Measurements from ENCODE around the gene VASN. TPM values are rescaled to one million over a fixed set of nuclear protein-coding genes. Genes with fewer than 3 reads are reported as not detected.

Gene VASN
- total RNA-seq, 1 donor from 2014 or later = 4.3 TPM

DNA sequence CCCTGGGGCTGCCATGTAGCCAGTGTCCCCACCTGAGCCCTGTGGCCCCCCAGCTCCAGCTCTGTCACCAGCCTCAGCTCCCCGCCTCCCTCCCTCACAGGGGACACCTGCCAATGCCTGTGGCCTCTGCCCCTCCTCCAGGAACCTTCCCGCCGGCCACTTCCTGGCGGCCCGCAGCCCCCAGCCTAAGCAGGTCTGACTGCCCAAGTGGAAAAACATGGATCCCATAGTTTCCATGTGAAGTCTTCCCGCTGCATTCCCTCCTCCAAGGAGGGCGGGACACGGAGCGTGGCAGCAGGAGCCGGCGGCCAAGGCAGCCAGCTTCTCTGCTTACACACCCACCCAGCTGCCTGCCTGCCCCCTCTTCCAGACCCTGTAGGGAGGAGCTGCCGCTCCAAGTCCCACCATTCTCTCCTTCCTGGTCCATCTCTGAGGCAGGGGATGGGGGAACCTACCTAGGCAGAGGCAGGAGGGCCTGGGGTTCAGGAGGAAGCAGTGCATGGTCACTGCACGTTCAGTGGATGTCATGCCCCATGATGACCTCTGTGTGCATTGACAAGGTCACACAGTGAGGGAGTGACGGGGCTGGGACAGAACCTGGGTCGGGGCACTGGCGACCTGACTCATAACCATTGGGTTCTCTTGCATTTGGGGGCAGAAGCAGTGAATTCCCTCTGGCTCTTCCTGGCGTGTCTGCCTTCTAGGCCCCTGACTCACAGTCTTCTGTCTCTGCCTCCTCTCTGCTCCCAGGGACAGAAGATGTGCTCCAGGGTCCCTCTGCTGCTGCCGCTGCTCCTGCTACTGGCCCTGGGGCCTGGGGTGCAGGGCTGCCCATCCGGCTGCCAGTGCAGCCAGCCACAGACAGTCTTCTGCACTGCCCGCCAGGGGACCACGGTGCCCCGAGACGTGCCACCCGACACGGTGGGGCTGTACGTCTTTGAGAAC lies 8.7 kb downstream of the VASN start:
- no peak for ATAC-seq
- intact Hi-C loops (cut with micrococcal nuclease) = no loop called here
- DNase-seq = peak; percentile 36

DNA sequence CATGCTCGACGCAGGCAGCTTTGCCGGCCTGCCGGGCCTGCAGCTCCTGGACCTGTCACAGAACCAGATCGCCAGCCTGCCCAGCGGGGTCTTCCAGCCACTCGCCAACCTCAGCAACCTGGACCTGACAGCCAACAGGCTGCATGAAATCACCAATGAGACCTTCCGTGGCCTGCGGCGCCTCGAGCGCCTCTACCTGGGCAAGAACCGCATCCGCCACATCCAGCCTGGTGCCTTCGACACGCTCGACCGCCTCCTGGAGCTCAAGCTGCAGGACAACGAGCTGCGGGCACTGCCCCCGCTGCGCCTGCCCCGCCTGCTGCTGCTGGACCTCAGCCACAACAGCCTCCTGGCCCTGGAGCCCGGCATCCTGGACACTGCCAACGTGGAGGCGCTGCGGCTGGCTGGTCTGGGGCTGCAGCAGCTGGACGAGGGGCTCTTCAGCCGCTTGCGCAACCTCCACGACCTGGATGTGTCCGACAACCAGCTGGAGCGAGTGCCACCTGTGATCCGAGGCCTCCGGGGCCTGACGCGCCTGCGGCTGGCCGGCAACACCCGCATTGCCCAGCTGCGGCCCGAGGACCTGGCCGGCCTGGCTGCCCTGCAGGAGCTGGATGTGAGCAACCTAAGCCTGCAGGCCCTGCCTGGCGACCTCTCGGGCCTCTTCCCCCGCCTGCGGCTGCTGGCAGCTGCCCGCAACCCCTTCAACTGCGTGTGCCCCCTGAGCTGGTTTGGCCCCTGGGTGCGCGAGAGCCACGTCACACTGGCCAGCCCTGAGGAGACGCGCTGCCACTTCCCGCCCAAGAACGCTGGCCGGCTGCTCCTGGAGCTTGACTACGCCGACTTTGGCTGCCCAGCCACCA lies 9.7 kb downstream of the VASN start:
- ATAC-seq (no peak), DNase-seq (peak; percentile 28)
- intact Hi-C loops (cut with micrococcal nuclease) = no loop called here

DNA sequence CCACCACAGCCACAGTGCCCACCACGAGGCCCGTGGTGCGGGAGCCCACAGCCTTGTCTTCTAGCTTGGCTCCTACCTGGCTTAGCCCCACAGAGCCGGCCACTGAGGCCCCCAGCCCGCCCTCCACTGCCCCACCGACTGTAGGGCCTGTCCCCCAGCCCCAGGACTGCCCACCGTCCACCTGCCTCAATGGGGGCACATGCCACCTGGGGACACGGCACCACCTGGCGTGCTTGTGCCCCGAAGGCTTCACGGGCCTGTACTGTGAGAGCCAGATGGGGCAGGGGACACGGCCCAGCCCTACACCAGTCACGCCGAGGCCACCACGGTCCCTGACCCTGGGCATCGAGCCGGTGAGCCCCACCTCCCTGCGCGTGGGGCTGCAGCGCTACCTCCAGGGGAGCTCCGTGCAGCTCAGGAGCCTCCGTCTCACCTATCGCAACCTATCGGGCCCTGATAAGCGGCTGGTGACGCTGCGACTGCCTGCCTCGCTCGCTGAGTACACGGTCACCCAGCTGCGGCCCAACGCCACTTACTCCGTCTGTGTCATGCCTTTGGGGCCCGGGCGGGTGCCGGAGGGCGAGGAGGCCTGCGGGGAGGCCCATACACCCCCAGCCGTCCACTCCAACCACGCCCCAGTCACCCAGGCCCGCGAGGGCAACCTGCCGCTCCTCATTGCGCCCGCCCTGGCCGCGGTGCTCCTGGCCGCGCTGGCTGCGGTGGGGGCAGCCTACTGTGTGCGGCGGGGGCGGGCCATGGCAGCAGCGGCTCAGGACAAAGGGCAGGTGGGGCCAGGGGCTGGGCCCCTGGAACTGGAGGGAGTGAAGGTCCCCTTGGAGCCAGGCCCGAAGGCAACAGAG lies 10.5 kb downstream of the VASN start:
- DNase-seq = peak; percentile 29
- ATAC-seq = no peak
- intact Hi-C loops (cut with micrococcal nuclease) = no loop called here

DNA sequence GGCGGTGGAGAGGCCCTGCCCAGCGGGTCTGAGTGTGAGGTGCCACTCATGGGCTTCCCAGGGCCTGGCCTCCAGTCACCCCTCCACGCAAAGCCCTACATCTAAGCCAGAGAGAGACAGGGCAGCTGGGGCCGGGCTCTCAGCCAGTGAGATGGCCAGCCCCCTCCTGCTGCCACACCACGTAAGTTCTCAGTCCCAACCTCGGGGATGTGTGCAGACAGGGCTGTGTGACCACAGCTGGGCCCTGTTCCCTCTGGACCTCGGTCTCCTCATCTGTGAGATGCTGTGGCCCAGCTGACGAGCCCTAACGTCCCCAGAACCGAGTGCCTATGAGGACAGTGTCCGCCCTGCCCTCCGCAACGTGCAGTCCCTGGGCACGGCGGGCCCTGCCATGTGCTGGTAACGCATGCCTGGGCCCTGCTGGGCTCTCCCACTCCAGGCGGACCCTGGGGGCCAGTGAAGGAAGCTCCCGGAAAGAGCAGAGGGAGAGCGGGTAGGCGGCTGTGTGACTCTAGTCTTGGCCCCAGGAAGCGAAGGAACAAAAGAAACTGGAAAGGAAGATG lies 11.2 kb downstream of the VASN start:
- intact Hi-C loops (cut with micrococcal nuclease) = no loop called here
- DNase-seq (peak; percentile 33), ATAC-seq (no peak)

DNA sequence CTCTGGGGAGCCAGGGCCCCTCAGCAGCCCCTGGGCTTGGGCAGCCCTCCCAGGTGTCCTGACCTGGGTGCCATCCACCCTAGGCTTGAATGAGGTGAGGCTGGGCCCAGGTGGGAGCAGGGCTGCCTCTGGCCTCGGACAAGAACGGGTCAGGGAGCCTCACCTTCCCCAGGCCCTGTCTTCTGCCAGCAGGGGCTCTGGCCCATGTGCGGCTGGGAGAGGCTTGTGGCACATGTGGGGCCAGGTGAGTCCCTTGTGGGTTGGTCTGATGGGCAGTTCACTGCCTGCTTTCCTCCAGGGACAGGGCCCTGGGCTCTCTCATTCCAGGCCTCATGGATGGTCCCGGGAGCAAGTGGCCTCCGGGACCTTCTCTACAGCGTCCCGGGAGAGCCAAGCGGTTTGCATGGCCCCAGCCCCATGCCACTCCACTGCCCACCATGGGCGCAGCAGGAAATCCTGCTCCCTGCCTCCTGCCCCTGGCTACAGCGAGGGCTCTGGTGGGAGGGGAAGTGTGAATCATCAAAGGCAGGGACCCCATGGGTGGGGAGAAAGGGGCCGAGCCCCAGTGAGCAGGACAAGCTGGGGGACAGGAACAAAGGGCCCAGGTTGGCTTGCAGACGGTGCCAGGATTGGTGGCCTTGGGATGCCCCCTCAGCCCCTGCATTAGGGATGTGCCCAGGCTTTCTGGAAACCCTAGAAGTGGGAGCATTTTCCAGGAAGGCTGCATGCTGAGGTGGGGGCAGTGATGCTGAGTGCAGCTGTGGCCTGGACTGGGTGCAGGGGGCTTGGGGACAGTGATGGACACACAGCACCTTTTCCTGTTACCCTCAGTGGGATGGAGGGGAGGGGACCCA lies 12.2 kb downstream of the VASN start:
- intact Hi-C loops (cut with micrococcal nuclease) = no loop called here
- DNase-seq = peak; percentile 23
- ATAC-seq = no peak

DNA sequence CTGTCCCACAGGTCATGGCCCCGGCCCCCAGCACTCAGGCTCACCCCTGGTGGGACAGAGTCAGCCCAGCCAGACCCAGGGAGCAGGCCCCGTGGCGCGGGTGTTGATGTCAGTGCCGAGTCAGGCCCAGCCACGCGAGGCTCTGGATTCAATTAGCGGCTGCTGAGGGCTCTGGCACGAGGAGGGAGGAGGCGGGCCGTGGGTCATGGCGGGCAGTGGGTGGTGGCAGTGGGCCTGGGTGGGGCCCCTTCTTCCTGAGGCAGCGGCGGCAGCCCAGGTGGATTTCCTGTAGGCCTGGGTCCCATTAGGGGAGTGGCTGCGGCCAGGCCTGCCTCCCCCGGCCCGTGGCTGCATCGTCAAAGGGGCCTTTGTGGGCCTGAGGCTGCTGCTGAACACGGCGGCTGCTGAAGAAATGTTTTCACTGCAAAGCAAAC lies 12.9 kb downstream of the VASN start:
- intact Hi-C loops (cut with micrococcal nuclease) = no loop called here
- peak; percentile 5 for ATAC-seq
- peak; percentile 65 for DNase-seq

DNA sequence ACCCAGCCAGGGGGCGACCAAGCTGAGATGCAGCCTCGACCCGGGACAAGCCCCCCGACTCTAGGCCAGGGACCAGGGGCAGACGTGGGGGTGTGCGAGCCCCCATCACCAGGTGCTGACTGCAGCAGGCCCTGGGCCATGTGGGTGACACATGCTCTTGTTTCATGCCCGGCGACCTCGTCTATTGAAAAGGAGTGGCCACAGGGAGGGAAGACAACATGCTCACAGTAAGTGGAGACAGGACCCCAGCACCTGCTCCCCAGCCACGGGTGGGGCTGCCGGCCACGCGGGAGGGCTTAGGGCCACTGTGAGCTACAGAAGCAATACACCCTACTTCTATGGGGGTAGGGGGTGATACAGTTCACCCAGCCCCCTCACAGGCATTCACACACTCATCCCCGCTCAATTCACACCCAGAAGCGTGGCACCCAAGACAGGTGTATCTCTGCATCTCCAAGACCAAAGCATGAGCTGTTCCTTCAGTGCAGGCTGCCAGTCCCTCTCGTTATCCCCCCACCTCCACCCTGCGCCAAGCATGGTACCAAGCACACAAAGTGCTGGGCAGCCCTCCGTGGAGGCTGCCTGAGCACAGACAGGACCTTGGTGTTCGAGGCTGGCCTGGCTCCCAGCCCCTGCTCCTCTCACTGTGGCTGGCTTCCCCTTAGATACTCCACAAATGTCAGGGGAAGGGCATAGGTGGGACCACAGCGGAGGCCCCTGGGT lies 13.6 kb downstream of the VASN start:
- ATAC-seq (no peak), DNase-seq (peak; percentile 25)
- intact Hi-C loops (cut with micrococcal nuclease) = no loop called here

DNA sequence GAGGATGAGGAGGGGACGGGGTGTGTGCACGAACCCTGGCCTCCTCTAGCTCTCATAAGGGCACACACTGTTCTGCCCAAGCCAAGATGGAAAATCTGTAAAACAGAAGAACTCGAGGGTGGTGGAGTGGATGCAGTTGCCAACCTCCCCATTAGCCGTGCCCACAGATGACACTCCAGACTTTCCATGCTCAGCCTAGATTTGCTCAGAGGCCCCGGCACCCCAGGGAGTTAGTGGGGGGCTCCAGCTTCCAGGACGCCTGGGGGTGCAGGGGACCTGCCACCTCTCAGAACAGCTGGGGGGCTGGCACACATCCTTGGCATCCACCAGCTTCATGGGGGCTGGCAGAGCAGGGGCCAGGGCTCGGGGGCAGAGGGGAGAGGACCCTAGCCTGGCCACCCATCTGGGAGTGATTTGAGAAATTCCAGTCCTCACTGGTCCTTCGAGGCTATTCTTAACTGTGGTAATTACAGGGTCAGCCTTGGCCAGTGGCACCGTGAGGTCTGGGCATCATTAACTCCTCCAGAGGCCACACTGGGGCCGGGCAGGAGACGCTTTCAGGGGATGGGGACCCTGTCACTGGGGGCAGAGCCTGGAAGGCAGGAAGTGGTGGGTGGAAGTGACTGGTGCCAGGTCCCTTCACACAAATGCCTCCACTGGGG lies 14.3 kb downstream of the VASN start:
- ATAC-seq (no peak), DNase-seq (no peak)
- intact Hi-C loops (cut with micrococcal nuclease) = no loop called here

DNA sequence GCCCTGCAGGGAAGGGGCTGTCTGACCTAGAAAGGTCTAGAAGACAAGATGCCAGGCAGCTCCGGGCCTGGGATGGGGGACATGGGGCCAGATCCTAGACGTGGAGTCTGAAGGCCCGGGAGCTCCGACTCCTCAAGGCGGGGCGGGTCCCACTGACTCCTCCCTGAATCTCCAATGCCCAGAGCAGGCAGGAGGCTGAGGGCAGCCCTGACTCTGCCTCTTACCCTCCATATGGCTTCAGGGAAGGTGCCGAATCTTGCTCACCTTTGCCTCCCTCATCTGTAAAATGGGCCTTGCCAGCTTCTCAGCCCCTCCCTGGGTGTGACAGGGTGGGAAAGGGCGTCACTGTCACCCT lies 14.8 kb downstream of the VASN start:
- ATAC-seq = peak; percentile 5
- intact Hi-C loops (cut with micrococcal nuclease) = no loop called here
- DNase-seq = peak; percentile 50

DNA sequence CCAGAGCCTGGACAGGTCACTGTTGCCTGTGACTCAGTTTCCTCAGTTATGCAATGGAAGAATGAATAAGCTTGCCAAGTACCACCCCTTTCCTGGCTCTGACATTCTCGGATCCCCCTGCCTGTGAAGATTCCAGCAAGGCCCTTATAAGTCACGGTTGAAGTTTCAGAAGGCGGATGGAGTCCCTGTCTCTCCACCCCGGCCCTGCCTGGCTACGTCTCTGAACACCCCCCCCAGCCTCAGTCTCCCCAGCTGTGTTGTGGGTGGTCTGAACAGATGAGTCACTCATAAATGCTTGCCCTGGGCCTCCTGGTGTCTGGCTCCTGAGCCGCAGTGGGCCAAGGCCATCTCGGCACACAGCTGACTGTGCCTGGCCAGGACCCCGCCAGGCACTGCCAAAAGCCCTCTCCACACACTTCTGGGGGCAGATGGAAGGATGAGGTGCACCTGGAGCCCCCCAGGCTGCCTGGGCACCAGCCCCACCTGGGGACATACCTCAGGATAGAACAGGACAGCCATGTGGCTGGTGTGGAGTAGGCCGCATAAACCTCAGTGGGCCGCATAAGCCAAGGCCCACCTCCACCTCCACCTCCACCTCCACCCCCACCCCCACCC lies 15.4 kb downstream of the VASN start:
- DNase-seq = no peak
- no peak for ATAC-seq

DNA sequence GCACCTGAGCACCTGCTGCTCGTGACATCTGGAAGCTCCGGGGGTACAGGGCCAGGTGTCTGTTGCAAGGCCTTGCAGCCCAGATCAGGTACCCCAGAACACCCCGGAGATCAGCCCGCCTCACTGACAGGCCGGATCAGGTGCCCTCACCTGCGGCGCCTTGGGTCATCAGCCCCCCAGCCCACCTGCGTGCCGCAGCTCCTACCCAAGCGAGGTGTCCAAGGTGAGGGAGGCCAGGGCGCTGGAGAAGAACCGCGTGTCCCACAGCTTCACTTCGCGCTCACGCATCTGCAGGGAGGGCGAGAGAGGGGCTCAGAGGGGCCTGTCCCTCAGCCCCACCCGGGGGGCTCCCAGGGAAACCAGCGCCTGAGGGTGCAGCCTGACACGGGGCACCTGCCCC lies 16.1 kb downstream of the VASN start:
- intact Hi-C loops (cut with micrococcal nuclease) = no loop called here
- ATAC-seq (no peak), DNase-seq (peak; percentile 26)

More for the DNA sequence above, 15.4 kb downstream of the VASN start:
- intact Hi-C loops (cut with micrococcal nuclease) = no loop called here

DNA sequence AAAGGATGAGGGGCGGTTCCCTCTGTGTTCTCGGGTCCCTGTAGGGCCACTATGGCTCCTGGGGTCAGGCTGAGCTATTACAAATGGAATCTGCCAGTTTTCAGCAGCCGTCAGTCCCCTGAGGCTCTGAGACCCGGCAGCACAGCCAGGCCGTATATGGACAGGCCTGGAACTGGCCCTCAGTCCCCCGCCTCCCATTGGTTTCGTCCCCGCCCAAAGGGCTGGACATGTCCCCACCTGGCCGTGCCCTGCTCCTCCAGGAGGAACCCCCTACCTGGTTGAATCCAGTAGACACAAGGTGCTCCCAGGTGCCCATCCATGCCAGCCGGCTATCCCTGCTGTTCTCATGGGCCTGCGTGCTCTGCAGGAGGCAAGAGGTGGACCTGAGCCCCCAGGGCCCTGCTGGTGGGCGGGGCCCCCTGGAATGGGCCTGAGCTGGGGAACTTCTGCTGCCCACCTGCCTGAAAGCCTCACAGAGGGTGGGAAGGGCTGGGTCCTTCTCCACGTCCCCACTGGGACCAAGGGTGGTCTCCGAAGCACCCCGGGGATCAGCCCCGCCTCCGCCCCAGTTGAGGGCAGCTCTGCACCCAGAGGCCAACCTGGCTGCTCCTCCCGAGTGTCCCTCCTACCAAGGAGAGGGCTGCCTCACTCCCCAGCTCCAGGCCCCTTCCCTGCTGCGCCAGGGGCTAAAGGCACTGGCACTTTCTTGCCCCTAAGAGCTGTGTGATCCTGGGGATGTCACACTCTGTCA lies 16.8 kb downstream of the VASN start:
- intact Hi-C loops (cut with micrococcal nuclease) = no loop called here
- ATAC-seq = peak; percentile 44
- DNase-seq = peak; percentile 66

DNA sequence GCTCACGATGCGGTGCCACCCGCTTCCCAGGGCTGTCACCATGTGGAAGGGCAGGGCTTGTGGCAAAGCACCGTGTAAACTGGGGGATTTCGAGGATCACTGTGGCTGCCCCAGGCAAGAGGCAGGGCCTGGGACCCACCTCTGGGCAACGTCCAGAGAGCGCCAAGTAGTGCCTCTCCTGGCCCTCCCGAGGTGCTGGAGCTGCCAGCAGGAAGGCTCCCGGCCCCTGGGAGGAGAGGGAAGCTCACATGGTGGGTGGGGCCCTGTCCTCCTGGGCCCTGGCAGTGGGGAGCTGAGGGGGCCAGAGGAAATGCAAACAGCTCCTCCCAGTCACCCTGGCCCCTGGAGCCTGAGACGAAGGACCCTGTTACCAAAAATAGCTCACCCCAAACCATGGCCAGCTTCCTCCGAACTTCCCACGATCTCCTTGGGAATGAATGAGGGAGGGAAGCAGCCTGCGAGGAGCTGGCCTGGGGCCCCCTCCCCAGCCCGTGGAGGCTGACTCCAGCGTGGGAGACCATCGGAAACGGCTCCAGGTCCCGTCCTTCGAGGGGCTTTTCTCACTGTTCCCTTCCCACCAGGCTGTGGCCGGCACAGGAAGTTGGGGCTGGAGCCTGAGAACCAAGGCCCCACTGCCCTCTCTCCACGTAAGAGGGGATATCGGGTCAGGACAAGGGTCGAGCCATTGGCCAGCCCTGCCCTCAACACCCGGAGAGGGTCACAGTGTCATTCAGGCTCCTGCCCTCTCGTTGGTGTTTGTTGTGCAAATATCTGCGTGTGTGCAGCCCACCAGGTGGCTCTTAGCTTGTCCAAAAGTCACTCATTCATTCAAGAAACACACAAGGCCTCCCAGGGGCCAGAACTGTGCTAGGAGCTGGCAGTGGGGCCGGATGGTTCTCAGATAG lies 17.7 kb downstream of the VASN start:
- DNase-seq = peak; percentile 32
- ATAC-seq = peak; percentile 32
- intact Hi-C loops (cut with micrococcal nuclease) = no loop called here

DNA sequence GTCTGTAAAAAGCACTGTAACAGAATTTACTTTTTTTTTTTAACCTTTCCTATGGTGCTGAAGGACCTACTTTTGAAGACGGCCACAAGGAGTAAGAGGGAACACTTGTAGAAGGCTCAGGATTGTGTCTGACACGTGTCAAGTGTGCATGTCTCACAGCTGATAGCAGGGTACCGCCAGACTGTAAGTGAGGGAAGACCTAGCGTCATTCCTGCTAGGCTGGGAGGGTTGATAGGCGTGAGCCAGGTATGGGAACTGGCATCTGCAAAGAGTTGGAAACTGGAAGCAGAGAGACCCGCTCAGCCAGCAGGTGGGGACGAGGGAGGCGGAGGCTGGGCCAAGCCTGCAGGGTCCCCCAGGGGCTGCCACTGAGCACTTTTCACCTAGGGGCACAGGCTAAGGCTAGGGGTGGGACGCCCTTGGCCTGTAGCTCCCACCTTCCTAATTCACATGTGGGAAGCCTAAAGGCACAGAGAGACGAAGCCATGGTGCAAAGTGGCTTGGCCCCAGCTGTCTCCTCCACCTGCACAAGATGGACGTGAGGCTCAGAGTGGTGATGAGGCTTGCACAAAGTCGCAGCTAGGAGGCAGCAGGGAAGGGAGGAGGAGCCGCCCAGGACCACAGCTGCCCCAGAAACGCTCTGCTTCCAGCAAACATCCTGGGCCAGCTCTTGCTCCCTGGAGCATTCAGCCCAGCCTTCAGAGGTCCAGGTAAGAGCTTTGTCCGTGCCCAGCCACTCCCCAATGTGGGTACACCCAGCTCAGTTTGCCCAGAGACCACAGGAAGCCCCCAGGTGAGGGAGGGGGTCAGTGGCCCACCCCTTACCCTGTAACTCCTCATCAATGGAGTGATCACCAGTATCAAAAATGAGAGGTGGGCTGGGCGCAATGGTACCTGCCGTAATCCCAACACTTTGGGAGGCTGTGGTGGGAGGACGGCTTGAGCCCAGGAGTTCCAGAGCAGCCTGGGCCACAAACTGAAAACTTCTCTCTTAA lies 18.9 kb downstream of the VASN start:
- intact Hi-C loops (cut with micrococcal nuclease) = no loop called here
- ATAC-seq = no peak
- DNase-seq = peak; percentile 21
